Activated T-cell treated with anti-CD3 and anti-CD28 coated beads, Interleukin-2, amount 50 U/mL, for 48 hours (primary cell): ENCODE measurements around the gene MTA2.
A peak's percentile ranks its signal among the peaks of the same experiment; 100 is the strongest.
"Not testable (repeated sequence)": the region's sequence is repeated elsewhere in the genome, so short reads cannot be mapped to it uniquely, and the experiment has no call there.

ENCODE experiments used
- DNase-seq, 2 experiments: peaks; one replicate each; pipeline ENCODE4 v3.0.0-alpha.2; 2020

The MTA2 gene

DNA sequence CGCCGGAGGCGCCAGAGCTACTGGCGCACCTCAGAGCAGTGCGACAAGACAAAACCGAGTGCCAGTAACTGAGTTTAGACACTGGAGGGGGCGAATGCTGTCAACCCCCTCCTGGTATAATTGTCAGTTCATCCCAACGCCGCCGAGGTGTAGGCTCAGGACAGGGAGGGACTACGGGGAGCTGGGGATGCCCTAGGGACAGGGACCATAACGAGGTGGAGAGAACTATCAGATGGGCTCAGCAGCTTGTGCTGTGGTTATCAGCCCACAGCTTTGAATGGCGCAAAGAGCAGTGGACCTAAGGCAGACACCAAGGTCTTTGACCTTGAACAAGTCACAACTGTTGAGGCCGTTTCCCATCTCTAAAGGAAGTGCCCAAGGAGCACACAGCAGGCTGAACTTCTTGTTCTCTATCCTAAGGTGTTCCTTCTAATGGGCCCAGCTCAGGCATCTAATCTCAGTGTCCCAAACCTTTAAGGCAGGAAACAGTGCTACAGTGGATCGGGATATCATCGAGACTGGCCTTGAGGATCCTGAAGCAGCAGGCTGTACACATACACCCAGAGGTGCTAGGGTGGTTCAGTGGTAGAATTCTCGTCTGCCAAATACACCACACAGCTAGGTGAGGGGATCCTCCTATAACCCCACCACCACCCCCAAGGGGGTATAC, 9.4 kb downstream of the MTA2 start:
- peak in 1 of 2 experiments; percentile 41 for DNase-seq

DNA sequence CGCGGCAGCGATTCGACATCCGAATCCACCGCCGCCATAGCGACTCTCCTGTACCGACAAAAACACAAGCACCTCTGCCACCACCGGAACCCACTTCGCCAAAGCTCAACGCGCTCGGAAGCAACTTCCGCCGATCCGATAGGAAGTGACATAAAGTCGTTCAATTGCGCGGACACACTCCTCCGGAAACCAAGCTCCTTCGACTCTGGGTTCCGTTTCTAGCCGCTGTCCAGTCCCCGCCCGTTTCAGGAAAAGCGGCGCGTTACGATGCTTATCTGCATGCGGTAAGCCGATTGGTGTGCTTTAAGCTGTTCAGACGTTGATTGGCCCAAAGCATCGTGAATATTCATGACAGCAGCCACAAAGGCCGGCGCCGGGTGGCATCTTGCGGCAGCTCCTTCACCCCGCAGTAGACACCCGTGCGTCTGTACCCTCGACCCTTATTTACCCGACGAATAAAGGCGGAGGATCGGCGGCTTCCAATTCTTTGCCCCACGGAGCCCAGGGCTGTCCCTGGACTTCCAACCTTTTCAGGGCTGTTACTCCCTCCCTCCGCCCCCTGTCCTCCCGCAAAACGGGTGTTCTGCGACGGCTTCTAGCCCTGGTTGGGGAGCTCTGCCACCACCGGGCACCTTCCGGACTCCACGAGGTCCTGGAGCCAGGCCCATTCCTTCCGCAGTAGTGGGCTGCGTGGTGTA, 10.1 kb downstream of the MTA2 start, which contains the start of gene TUT1:
Gene TUT1 (minus strand): TSS at position 76 of the 698 bp plus-strand sequence. CDS start 38 bp downstream, at position 38.
- peak; percentile 97 to 98 for DNase-seq

DNA sequence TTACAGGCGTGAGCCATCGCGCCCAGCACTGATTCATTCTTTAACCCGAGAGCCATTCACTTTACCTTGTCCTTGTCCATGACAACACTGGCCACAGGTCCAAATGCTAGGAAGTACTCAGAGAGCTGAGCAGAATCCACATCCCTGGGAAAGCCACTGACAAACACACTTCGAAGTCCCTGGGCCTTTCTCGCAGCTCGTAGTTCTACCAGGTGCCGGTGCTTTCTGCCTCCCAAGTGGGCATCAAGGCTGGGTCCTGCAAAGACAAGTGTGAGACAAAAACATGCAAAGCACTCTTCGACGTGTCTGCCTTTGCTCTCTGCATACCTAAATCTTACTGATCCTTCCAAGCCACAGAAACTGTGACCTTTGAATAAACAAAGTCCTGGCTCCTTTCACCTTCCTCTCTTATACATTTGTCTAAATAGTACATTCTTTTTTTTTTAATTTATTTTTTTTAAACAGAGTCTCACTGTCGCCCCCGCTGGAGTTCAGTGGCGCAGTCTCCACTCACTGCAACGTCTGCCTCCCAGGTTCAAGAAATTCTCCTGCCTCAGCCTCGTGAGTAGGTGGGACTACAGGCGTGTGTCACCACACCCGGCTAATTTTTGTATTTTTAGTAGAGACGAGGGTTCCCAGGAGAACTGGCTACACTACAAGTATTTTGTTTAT, 12.6 kb downstream of the MTA2 start:
- DNase-seq: peak in 1 of 2 experiments; percentile 47

DNA sequence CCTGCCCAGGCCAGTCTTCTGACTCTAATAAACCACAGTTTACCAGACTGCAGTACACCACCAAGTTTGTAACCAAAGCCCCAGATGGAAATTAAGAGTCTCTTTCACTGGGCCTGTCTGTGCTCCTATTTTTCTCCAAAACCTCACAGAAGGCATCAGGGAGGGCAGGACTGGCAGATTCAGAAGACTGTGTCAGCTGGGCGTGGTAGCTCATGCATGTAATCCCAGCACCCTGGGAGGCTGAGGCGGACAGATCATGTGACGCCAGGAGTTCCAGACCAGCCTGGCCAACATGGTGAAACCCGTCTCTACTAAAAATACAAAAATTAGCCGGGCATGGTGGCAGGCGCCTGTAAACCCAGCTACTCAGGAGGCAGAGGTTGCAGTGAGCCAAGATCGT, 16.3 kb downstream of the MTA2 start:
- not testable (repeated sequence) for DNase-seq

DNA sequence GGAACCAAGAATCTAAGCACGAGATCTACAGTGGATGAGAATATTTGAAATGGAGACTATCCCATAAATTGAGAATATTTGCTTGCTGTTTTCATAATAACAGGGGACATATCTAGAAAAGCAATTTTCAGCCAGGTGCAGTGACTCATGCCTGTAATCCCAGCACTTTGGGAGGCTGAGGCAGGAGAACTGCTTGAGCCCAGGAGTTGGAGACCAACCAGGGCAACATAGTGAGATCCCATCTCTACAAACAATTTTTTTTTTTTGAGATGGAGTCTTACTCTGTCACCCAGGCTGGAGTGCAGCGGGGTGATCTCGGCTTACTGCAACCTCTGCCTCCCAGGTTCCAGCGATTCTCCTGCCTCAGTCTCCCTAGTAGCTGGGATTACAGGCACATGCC, 19.9 kb downstream of the MTA2 start:
- DNase-seq: not testable (repeated sequence)

DNA sequence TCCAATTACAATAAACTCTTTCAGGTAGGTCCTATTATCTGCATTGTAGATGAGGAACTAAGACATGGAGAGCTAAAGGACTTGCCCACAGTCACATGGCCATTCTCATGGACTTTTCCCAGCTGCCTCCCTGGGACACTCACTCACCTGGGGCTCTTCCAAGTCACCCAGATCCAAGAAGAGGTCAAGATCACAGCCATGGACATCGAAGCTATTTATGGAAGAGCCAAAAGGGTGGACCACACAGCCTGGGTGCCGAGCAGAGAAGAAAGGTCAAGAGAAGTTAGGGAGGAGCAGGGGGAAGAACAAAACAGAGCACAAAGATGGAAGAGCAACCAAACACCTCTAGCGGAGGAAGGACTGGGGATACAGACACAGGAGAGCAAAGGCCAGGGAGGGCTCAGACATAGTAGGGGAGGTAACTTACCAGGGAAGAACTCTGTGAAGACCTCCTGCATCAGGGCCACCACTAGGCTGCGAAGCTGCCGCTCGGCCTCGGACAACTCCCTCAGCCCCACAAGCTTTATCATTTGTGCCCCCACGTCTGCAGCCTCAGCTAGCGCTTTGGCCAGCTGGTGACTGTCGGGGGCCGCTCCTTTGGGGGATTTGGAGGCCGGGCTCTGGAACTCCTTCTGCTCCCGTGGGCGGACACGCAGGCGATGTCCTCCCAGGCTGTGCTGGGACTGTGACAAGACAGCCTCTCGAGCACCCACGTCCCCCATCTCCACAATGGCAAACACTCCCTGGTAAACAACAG, 20.5 kb downstream of the MTA2 start:
- DNase-seq: no peak

DNA sequence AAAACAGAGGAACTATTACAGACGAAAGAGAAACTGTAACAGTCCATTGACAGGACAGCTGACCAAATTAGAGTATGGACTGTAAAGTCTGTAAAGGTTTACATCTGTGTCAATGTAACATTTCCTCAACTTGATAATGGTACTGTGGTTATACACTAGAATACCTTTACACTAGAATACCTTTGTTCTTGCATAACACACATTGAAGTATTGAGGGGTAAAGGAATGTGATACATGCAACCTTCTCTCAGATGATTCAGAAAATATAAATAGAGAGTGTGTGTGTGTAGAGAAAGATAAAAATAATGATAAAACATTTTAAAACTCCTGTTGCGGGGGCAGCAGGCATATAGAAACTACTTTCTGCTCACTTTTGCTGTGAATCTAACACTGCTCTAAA, 22.4 kb downstream of the MTA2 start:
- DNase-seq: no peak

DNA sequence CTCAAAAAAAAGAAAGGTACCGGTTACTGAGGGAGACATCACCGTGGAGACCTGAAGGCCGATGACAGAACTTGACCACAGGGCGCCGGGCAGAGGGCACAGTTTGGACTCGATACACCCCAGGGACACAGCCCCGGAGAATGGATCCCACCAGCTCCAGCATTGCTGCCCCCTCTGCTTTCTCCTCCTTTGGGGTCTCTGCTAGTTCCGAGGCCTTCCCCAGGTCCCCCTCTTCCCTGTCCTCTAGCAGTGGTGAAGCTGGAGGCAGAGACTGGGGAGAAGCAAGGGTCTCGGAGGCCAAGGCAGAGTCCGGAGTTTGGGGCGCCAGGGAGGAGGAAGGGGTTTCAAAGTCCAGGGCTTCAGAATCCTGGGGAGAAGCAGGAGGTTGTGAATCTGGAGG, 23.1 kb downstream of the MTA2 start:
- DNase-seq: no peak

DNA sequence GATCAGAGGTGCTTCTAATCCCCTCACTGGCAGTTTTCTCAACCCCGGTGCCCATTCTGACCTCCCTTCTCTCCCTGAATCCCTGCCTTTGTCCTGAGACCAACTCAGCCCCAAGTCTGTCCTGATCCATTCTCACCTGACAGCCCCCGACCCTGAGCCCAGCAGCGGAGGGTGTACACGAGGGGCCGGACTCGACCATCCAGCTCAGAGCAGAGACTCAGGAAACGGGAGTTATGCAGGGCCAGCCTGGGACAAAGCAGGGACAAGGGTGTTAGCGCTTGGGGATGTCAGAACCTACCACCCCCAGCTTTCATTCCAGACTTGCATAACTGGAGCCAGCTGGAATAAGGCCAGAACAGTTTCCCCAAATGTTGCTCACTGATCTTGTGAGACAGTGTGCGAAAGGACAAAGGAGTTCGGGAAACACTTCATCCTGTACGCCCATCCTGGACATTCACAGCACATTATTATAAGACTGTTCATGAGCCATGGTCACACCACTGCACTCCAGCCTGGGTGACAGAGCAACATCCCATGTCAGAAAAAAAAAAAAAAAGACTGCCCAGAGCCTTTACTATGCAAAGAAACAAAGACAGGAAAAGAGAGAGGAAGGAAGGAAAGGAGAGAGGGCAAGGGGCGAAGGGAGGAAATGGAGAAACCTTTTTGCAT, 24.5 kb downstream of the MTA2 start:
- no peak for DNase-seq

DNA sequence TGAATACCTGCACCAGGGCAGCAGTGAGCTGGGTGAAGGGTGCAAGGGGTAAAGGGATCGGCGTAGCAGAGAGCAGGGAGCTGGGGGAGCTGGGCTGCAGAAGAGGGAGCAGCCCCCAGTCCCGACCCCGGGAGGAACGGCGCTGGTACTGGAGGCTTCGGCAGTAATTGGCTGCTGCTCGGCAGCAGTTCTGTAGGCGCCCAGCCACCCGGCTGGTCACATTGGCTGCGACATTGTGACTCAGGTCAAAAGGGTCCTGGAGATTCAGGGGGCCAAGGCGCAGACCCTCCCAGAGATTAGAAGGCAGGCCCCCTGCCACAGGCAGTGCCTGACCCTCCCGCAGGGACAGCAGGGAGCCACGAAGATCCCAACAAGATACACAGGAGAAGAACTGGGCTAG, 25.8 kb downstream of the MTA2 start:
- DNase-seq: no peak

DNA sequence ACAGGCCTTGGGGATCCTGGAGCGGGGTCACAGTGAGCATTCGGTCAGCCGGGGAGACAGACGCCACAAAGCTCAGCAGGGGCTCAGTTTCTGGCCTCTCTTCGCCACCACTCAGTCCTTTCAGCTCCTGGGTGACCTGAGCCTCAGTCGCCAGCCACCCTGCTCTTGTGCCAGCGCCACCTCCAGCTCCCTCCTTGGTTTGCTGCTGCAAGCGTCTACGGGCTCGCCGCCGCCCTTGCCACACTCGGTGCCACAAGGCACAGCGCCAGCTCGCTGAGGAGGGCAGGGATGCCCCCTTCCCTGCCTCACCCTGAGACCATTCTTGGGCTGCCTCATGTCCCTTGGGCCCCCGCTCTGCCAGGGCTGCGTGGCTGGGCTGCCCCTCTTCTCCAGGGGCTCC, 26.5 kb downstream of the MTA2 start:
- DNase-seq: no peak

DNA sequence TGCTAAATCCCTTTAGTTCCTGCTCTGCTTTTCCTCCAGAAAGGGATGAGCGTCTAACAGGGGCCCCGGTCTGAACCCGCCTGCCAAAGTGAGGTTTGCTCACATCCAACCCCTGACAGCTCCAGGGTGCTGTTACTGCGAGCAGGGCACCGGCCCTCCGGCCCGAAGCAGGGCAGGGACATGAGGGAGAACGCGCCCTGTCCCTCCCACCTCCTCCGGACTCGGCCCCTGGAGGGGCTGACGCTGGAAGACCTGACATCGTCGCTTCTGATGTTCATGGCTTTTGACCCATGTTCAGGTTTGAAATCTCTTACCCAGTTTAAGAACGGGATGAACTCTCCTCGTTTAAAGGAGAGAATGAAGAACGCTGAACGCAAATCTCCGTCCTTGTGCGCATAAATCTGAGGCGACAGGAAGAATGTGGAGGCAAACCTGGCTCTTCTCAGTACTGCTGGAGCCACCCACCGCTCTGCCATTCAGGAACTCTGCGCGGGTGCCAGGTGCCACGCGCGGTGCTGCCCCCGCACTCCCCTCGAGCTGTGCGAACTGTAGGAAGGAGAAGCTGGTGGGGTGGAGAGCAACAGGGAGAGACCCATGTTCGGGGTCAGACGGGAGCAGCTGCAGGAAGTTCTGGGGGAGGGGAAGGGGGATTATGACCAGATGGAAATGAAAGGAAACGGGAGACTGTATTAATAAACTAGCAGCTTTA, 27.1 kb downstream of the MTA2 start:
- DNase-seq: peak in 1 of 2 experiments; percentile 45

DNA sequence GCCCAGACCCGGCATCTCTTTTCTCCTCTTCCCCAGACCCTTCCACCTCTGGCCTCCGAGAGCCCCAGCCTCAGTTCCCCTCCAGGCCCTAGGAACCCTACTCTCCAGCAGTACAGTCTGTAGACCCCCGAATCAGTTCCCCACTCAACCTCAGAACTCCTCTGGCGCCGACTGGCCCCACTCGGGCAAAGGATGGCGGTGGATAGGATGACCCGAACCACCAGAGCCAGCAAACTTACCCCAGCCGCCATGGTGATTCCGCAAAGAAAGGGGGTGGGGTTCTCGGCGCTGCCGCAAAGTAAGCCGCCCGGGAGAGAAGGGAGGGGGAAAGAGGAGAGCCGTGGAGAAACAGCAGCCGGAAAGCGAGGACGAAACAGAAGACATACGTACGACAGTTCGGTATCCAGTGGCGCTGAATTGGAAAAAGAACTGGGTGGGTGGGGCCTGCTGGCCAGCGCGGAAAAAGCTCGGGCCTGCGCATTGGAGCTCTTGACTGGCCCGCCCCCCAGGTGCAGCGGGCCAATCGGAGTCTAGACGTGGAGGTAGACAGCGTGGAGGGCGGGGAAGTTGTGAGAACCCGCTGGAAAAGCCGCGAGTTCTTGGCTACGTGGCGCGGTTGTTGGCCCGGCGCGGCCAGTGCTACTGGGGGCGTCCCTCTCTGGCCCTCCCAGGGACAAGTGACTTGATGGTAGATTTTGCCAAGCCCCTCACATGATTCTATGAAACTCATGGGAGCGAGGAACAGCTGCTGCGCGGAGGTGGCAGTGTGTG, 27.9 kb downstream of the MTA2 start, which contains the start of gene EEF1G:
Gene EEF1G (minus strand): TSS at position 300 of the 771 bp plus-strand sequence. CDS start 49 bp downstream, at position 251.
- peak; percentile 97 to 99 for DNase-seq

DNA sequence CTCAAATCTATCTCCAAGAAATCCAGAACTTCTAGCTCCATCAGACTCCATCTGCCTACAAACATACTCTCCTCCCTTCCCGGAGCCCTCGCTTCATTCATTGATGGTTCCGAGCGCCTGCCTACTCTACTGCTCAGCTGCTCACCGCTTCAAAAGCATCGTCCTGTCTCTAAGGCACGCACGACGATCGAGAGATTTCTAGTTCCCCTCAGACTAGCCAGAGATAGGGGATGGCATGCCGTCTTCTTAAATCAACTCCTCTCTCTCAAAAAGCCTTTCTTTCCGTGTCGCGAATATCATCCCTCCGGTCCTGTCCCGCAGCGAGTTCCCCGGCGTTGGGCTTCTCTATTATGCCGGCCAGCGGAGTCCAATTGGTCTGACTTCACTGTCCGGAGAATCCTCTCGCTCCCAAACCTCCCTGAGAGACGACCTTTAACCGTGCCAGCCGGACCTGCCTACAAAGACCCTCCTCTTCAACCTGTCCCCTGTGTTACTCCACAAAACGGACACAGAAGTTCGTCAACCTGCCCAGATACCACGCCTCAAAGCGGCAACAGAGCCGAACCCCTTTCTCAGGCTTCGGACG, 28.6 kb downstream of the MTA2 start:
- no peak for DNase-seq

DNA sequence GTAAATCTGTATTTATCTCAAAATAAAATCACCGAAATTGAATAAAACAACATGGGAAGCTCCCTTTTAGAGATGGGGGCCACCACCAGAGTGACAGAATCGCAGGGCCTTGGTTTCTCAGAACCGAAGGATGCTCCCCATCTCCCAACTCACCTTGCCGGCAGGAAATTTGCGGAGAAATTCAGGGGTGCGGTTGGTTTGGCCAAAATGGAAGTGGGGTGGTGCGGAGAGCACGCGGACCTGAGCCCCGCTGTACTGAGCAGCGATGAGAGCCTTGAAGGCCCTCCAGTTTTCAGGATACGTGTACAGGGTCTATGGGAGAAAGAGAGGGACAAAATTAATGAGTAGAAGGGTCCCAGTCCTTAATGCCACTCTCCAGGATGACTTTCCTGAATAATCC, 29.2 kb downstream of the MTA2 start:
- no peak for DNase-seq

DNA sequence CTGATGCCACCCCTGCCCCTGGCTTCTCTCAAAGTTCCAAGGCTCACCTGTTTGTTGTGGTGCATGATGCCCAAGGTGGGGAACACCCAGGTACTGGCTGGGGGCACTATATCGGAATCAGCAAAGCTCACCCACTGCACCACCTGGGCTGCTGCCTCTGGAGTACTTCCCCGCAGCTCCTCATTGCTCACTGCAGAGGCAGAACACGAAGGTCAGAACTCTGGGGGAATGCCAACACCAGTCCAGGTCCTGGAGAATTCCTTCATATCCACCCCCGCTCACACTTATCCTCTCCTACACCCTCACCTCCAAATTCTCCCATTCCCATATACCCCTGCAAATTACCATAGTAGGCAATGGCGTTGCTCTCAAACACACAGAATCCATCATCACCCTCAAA, 30.2 kb downstream of the MTA2 start:
- not testable (repeated sequence) for DNase-seq

DNA sequence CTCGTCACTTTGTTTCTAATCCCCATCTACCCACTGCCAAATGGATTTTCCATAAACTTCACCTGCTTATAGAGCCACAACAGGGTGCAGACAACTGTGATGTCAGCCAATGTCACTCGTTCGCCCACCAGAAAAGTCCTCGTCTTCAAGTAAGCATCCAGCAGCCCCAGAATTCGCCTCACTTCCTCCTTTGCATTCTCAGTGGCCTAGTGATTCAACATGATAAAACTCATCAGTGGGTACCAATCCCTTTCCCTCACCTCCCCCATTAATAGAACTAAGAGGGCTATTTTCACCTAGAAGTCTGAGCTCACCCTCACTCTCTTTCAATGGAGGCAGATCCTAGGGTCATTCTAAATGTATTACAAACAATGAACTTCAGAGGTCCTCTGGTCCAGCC, 30.8 kb downstream of the MTA2 start:
- not testable (repeated sequence) for DNase-seq

DNA sequence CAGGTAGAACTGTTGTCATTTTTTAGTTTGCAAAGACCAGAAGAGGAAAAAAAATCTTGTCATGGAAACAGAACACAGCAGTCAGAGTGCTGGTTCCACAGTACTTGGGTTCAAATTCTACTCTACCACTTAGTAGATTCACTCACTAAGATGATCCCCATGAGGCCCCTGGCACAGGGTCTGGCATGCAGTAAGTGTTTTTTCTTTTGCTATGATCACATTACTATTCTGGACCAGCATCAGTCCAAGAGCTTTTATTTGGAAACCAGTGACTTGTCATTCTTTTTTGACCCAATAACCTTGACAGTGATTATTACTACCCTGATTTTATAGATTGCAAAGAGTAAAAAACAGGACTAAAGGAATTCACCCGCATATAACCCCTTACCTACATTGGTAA, 32.1 kb downstream of the MTA2 start:
- no peak for DNase-seq

DNA sequence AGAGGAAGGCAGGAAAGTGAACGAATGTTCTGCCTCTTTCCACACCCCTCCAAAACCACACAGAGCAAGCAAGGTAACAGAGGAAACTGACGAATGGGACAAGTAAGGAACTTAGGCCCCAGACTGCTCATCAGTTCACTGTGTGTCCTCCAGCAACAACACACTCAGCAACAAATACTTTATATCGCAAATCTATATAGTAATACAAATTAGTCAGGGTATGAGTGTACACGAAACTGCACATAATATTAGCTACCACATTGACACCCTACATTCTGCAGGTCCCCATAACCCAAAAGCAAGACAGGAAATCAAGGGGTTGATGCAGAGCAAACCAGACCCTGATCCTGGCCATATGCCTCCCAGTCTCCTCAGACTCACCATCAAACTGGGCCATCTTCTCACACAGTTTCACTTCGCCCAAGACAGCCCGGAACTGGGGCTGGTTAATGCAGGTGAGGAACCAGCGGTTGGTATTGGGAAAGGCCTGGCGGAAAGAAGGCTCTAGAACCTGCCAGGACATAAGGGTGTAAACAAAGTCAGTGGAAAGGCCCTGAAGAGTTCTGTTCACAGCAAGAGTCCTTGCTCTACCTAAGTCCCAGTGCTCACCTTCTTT, 34.5 kb downstream of the MTA2 start:
- DNase-seq: no peak

DNA sequence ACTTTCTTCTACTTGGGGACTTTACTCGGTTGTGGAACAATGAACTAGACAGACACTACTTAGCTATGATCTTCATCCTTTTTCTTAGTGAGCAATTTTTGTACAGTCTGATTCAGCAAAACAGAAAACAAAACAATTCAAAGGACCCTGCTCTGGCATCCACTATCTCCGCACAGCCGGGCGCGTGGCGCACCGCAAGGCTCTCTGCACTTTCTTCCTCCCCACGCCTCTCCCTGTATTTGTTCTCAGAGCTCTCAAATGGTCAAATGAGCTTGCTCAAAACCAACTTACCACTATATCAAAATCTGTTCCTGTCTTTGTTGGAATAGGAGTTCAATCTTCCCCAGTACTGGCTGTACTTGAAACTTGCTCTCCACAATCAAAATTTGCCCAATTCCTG, 35.4 kb downstream of the MTA2 start:
- DNase-seq: no peak
